Measurements from ENCODE around the gene FBXW7.

GRCh38 chr4:152278505-152279233, 257.2 kb downstream of the FBXW7 start:
- TF ChIP-seq CTCF (IDR thresholded peaks at IDR 0.05; ENCODE audit: poor library complexity, severe bottlenecking) (no peak), POLR2AphosphoS5 (IDR thresholded peaks at IDR 0.05) (no peak), EZH2 (IDR thresholded peaks at IDR 0.05; ENCODE audit: borderline replicate concordance, insufficient read depth, low read length, poor library complexity, severe bottlenecking) (no peak)

Measured in neural cell (in vitro differentiated cells).